ENCODE measurements around the gene TAS2R60. TPM values are rescaled to one million over a fixed set of nuclear protein-coding genes. Genes with fewer than 3 reads are reported as not detected.
"Not testable (repeated sequence)": the region's sequence is repeated elsewhere in the genome, so short reads cannot be mapped to it uniquely, and the experiment has no call there.

TAS2R60 gene
- total and polyA plus RNA-seq, 2 experiments from 2014 or later, result 0.37 to 4.0 TPM

DNA sequence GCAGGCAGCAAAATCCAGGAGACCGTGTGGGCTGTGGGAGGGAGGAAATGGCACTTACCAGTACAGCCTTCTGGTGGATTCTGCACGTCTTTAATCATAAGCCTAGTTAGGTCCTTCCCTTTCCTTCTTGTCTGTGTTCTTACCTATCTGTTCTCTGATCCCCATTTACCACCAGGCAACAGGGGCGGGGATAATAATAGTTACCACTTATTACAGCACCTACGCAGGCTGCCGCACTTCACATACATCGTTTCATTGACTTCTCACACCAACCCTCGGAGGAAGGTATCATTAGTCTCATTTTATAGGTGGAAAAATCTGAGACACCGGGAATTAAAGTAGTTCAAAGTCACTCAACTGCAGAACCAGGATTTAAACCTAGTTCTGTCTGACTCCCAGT is 30.1 kb upstream of the TAS2R60 start:
- TF ChIP-seq, protein P1, sequence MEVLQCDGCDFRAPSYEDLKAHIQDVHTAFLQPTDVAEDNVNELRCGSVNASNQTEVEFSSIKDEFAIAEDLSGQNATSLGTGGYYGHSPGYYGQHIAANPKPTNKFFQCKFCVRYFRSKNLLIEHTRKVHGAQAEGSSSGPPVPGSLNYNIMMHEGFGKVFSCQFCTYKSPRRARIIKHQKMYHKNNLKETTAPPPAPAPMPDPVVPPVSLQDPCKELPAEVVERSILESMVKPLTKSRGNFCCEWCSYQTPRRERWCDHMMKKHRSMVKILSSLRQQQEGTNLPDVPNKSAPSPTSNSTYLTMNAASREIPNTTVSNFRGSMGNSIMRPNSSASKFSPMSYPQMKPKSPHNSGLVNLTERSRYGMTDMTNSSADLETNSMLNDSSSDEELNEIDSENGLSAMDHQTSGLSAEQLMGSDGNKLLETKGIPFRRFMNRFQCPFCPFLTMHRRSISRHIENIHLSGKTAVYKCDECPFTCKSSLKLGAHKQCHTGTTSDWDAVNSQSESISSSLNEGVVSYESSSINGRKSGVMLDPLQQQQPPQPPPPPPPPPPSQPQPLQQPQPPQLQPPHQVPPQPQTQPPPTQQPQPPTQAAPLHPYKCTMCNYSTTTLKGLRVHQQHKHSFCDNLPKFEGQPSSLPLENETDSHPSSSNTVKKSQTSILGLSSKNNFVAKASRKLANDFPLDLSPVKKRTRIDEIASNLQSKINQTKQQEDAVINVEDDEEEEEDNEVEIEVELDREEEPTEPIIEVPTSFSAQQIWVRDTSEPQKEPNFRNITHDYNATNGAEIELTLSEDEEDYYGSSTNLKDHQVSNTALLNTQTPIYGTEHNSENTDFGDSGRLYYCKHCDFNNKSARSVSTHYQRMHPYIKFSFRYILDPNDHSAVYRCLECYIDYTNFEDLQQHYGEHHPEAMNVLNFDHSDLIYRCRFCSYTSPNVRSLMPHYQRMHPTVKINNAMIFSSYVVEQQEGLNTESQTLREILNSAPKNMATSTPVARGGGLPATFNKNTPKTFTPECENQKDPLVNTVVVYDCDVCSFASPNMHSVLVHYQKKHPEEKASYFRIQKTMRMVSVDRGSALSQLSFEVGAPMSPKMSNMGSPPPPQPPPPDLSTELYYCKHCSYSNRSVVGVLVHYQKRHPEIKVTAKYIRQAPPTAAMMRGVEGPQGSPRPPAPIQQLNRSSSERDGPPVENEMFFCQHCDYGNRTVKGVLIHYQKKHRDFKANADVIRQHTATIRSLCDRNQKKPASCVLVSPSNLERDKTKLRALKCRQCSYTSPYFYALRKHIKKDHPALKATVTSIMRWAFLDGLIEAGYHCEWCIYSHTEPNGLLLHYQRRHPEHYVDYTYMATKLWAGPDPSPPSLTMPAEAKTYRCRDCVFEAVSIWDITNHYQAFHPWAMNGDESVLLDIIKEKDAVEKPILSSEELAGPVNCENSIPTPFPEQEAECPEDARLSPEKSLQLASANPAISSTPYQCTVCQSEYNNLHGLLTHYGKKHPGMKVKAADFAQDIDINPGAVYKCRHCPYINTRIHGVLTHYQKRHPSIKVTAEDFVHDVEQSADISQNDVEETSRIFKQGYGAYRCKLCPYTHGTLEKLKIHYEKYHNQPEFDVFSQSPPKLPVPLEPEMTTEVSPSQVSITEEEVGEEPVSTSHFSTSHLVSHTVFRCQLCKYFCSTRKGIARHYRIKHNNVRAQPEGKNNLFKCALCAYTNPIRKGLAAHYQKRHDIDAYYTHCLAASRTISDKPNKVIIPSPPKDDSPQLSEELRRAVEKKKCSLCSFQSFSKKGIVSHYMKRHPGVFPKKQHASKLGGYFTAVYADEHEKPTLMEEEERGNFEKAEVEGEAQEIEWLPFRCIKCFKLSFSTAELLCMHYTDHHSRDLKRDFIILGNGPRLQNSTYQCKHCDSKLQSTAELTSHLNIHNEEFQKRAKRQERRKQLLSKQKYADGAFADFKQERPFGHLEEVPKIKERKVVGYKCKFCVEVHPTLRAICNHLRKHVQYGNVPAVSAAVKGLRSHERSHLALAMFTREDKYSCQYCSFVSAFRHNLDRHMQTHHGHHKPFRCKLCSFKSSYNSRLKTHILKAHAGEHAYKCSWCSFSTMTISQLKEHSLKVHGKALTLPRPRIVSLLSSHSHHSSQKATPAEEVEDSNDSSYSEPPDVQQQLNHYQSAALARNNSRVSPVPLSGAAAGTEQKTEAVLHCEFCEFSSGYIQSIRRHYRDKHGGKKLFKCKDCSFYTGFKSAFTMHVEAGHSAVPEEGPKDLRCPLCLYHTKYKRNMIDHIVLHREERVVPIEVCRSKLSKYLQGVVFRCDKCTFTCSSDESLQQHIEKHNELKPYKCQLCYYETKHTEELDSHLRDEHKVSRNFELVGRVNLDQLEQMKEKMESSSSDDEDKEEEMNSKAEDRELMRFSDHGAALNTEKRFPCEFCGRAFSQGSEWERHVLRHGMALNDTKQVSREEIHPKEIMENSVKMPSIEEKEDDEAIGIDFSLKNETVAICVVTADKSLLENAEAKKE (CRISPR knock-in tag; IDR thresholded peaks at IDR 0.05), result no peak
- no peak for TF ChIP-seq REST (IDR thresholded peaks at IDR 0.05; ENCODE audit: unreplicated experiment)
- no peak for TF ChIP-seq EZH2 (IDR thresholded peaks at IDR 0.05; ENCODE audit: low read depth, unreplicated experiment)
- TF ChIP-seq ETS1 (IDR thresholded peaks at IDR 0.05), result no peak
- no peak for TF ChIP-seq JUNB (IDR thresholded peaks at IDR 0.05; ENCODE audit: unreplicated experiment)
- no peak for TF ChIP-seq STAT1 (IDR thresholded peaks at IDR 0.05; ENCODE audit: unreplicated experiment)
- TF ChIP-seq ZNF114 (CRISPR knock-in tag; IDR thresholded peaks at IDR 0.05), result no peak
- no peak for TF ChIP-seq POLR2AphosphoS5 (IDR thresholded peaks at IDR 0.05; ENCODE audit: low read depth)
- no peak for TF ChIP-seq NANOG (IDR thresholded peaks at IDR 0.05; ENCODE audit: borderline replicate concordance)
- no peaks in the 10 kb centered on the region; the same call in 2 of the 3 replicates for H3K9me3 Mint-ChIP-seq
- H3K36me3 ChIP-seq (ENCODE audit: insufficient read depth), result no peaks in the 10 kb centered on the region
- no peak overlapping the region for H2AFZ ChIP-seq
- no peak overlapping the region for H3K4me3 ChIP-seq
- no peaks in the 10 kb centered on the region for H3K27me3 ChIP-seq (ENCODE audit: insufficient read depth)
- peaks cover 8% of the 10 kb centered on the region for H3F3A ChIP-seq (replicated peaks; ENCODE audit: low read depth)
- H3K4me3 Mint-ChIP-seq, result no peak overlapping the region; the same call in 2 of the 3 replicates
- ATAC-seq, result no peak
- H3K4me1 Mint-ChIP-seq, result peaks cover 77% of the 10 kb centered on the region
- no peak for DNase-seq (ENCODE audit: low spot score)
- H3K4me1 ChIP-seq (ENCODE audit: insufficient read depth), result peaks cover 68% of the 10 kb centered on the region
- peaks cover 26% of the 10 kb centered on the region for H3K27me3 Mint-ChIP-seq (ENCODE audit: insufficient read depth, low read depth, poor library complexity)
- no peaks in the 10 kb centered on the region for H3K9me2 ChIP-seq (ENCODE audit: insufficient read depth)
- H3K4me2 ChIP-seq, result peak overlapping the region; percentile 76
- peak overlapping the region; percentile 69 for H3K27ac ChIP-seq (ENCODE audit: low read depth)
- H3K27ac Mint-ChIP-seq, result peak overlapping the region; percentile 68
- no peaks in the 10 kb centered on the region for H3K36me3 Mint-ChIP-seq (ENCODE audit: low read depth)
- H4K20me1 ChIP-seq (replicated peaks; ENCODE audit: insufficient read depth), result no peaks in the 10 kb centered on the region
- H3K79me2 ChIP-seq (replicated peaks; ENCODE audit: insufficient read depth), result peaks cover 9% of the 10 kb centered on the region

DNA sequence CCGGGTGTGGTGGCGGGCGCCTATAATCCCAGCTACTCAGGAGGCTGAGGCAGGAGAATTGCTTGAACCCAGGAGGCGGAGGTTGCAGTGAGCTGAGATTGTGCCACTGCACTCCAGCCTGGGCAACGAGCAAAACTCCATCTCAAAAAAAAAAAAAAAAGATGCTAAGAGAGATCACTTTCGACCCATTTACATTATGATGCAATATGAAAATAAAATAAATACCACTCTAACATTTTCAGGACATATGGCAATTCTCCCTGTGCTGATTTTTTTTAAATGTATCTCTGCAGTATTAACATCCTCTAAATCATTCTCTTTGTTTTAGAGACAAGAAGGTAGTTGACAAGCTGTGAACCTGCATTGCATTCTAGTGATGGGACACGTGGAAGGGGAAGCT is 28.0 kb upstream of the TAS2R60 start:
- not testable (repeated sequence) for H3K4me2 ChIP-seq; H3K27me3 ChIP-seq (ENCODE audit: insufficient read depth); H3K9me2 ChIP-seq (ENCODE audit: insufficient read depth); H3K36me3 ChIP-seq (ENCODE audit: insufficient read depth); ATAC-seq; DNase-seq (ENCODE audit: low spot score); H3F3A ChIP-seq (replicated peaks; ENCODE audit: low read depth); H3K4me3 ChIP-seq; H3K9me3 Mint-ChIP-seq; H3K4me3 Mint-ChIP-seq; H3K79me2 ChIP-seq (replicated peaks; ENCODE audit: insufficient read depth); H4K20me1 ChIP-seq (replicated peaks; ENCODE audit: insufficient read depth); H2AFZ ChIP-seq; H3K27ac Mint-ChIP-seq
- H3K4me1 ChIP-seq (ENCODE audit: insufficient read depth), result peaks cover 62% of the 10 kb centered on the region
- peaks cover 18% of the 10 kb centered on the region for H3K27me3 Mint-ChIP-seq (ENCODE audit: insufficient read depth, low read depth, poor library complexity)
- H3K27ac ChIP-seq (ENCODE audit: low read depth), result 0 out of 2 replicates have a peak overlapping the region, but pooled peaks have one; percentile 57
- peaks cover 18% of the 10 kb centered on the region for H3K36me3 Mint-ChIP-seq (ENCODE audit: low read depth)
- peaks cover 76% of the 10 kb centered on the region for H3K4me1 Mint-ChIP-seq
